Measurements from ENCODE around the gene BTK. TPM values are rescaled to one million over a fixed set of nuclear protein-coding genes. Genes with fewer than 3 reads are reported as not detected.
A peak's percentile ranks its signal among the peaks of the same experiment; 100 is the strongest.
"Not testable (repeated sequence)": the region's sequence is repeated elsewhere in the genome, so short reads cannot be mapped to it uniquely, and the experiment has no call there.

Gene BTK
- total and polyA plus RNA-seq, 9 of the 15 experiments (the other 6 are each of a cell fraction or from before 2014, with no cell fraction given), result 14.9 to 93.4 (median 65.2) TPM

GRCh38 chrX:101337776-101338271 is 48.2 kb downstream of the BTK start:
- H2AFZ ChIP-seq (ENCODE audit: low read depth, low read length), result no peak overlapping the region
- H3K27ac ChIP-seq (ENCODE audit: extremely low read depth, low read depth, low read length), result no peak overlapping the region
- no TSS peak for BruUV-seq (replicated peaks)
- CTCF ChIA-PET (ENCODE audit: low intra/inter-chr PET ratio), result no interaction called here
- no peak overlapping the region for H3K9ac ChIP-seq (ENCODE audit: insufficient read depth in 1 of 2, low read depth in 2 of 2, low read length in 2 of 2)
- no peak overlapping the region for H3K4me2 ChIP-seq (ENCODE audit: insufficient read depth, low read length)
- no peak overlapping the region for H3K4me3 ChIP-seq
- no peaks in the 10 kb centered on the region for H3K27me3 ChIP-seq (ENCODE audit: control insufficient read depth in 2 of 2, insufficient read depth in 2 of 2, low read length in 2 of 2)
- POLR2A ChIA-PET, result interaction anchor here (1.3 kb wide), 1 partner anchor 10 kb away, joined by 4 read pairs; no protein-coding TSS in a partner anchor
- in situ Hi-C loops (cut with MboI), result no loop called here
- no peaks in the 10 kb centered on the region for H4K20me1 ChIP-seq (replicated peaks; ENCODE audit: control insufficient read depth, insufficient read depth, low read length)
- H3K9me3 ChIP-seq (replicated peaks; ENCODE audit: control insufficient read depth, insufficient read depth, low read depth, low read length), result no peaks in the 10 kb centered on the region
- H3K4me1 ChIP-seq (replicated peaks in 1 of 2; ENCODE audit: control insufficient read depth in 2 of 2, insufficient read depth in 2 of 2, low read length in 2 of 2), result no peaks in the 10 kb centered on the region
- WGBS (ENCODE audit: insufficient coverage, low coverage, missing lambda C conversion rate), result 40% methylated on average over 3 of the region's 4 CpGs
- no peaks in the 10 kb centered on the region for H3K79me2 ChIP-seq (ENCODE audit: control insufficient read depth, insufficient read depth, low read length)
- FAIRE-seq (no peak), ATAC-seq (no peak), DNase-seq (ENCODE audit: extremely low read depth in 1 of 4, low spot score in 3 of 4) (no peak)
- TF ChIP-seq ZNF699 (CRISPR knock-in tag; IDR thresholded peaks at IDR 0.05; ENCODE audit: insufficient replicate concordance) (no peak), MAFF (IDR thresholded peaks at IDR 0.05; ENCODE audit: low read length) (0 out of 2 replicates have a peak, but pooled peaks have one; percentile 42), C11orf30 (IDR thresholded peaks at IDR 0.05; ENCODE audit: low read depth) (peak; percentile 80), MAFG (tag; conservative IDR thresholded peaks at IDR 0.05) (peak; percentile 64), MAFK (IDR thresholded peaks at IDR 0.05; ENCODE audit: low read length) (peak; percentile 55; the same call in 1 of the 2 replicates), ZNF316 (IDR thresholded peaks at IDR 0.05) (peak; percentile 88)
- no peaks in the 10 kb centered on the region for H3K9me1 ChIP-seq (ENCODE audit: control insufficient read depth, insufficient read depth, low read length)
- H3K36me3 ChIP-seq (ENCODE audit: control insufficient read depth, insufficient read depth, low read length), result no peaks in the 10 kb centered on the region
- intact Hi-C loops (cut with micrococcal nuclease), result no loop called here

GRCh38 chrX:101334310-101334709 is 51.7 kb downstream of the BTK start:
- intact Hi-C loops (cut with micrococcal nuclease); H3K4me1 ChIP-seq (replicated peaks in 1 of 2; ENCODE audit: control insufficient read depth in 2 of 2, insufficient read depth in 2 of 2, low read length in 2 of 2); FAIRE-seq; H3K36me3 ChIP-seq (ENCODE audit: control insufficient read depth, insufficient read depth, low read length); in situ Hi-C loops (cut with MboI); H3K27me3 ChIP-seq (ENCODE audit: control insufficient read depth in 2 of 2, insufficient read depth in 2 of 2, low read length in 2 of 2); H3K9ac ChIP-seq (ENCODE audit: insufficient read depth in 1 of 2, low read depth in 2 of 2, low read length in 2 of 2); ATAC-seq; BruUV-seq (replicated peaks); H3K27ac ChIP-seq (ENCODE audit: extremely low read depth, low read depth, low read length); H3K9me3 ChIP-seq (replicated peaks; ENCODE audit: control insufficient read depth, insufficient read depth, low read depth, low read length); H3K79me2 ChIP-seq (ENCODE audit: control insufficient read depth, insufficient read depth, low read length); DNase-seq (ENCODE audit: extremely low read depth in 1 of 4, low spot score in 3 of 4); H3K4me2 ChIP-seq (ENCODE audit: insufficient read depth, low read length); CTCF ChIA-PET (ENCODE audit: low intra/inter-chr PET ratio); H4K20me1 ChIP-seq (replicated peaks; ENCODE audit: control insufficient read depth, insufficient read depth, low read length); H3K4me3 ChIP-seq; H3K9me1 ChIP-seq (ENCODE audit: control insufficient read depth, insufficient read depth, low read length); H2AFZ ChIP-seq (ENCODE audit: low read depth, low read length); POLR2A ChIA-PET: not testable (repeated sequence)
- WGBS (ENCODE audit: insufficient coverage, low coverage, missing lambda C conversion rate), result 31% methylated on average over 7 of the region's 7 CpGs

- CTCF ChIA-PET (ENCODE audit: low intra/inter-chr PET ratio); BruUV-seq (replicated peaks): not testable (repeated sequence)
These were observed 59.4 kb downstream of the BTK start for GRCh38 chrX:101326600-101326999.

More at GRCh38 chrX:101326600-101326999, 59.4 kb downstream of the BTK start:
- whole genome bisulfite sequencing (ENCODE audit: insufficient coverage, low coverage, missing lambda C conversion rate), result no CpG with 5 or more reads among the region's 3 CpGs
- H3K36me3 ChIP-seq (ENCODE audit: control insufficient read depth, insufficient read depth, low read length); H3K4me2 ChIP-seq (ENCODE audit: insufficient read depth, low read length); H3K79me2 ChIP-seq (ENCODE audit: control insufficient read depth, insufficient read depth, low read length); in situ Hi-C loops (cut with MboI); ATAC-seq; H4K20me1 ChIP-seq (replicated peaks; ENCODE audit: control insufficient read depth, insufficient read depth, low read length); FAIRE-seq; H3K4me3 ChIP-seq; H3K4me1 ChIP-seq (replicated peaks in 1 of 2; ENCODE audit: control insufficient read depth in 2 of 2, insufficient read depth in 2 of 2, low read length in 2 of 2); intact Hi-C loops (cut with micrococcal nuclease); H3K9ac ChIP-seq (ENCODE audit: insufficient read depth in 1 of 2, low read depth in 2 of 2, low read length in 2 of 2); DNase-seq (ENCODE audit: extremely low read depth in 1 of 4, low spot score in 3 of 4); H3K9me3 ChIP-seq (replicated peaks; ENCODE audit: control insufficient read depth, insufficient read depth, low read depth, low read length); H3K27me3 ChIP-seq (ENCODE audit: control insufficient read depth in 2 of 2, insufficient read depth in 2 of 2, low read length in 2 of 2); H3K27ac ChIP-seq (ENCODE audit: extremely low read depth, low read depth, low read length); H3K9me1 ChIP-seq (ENCODE audit: control insufficient read depth, insufficient read depth, low read length); H2AFZ ChIP-seq (ENCODE audit: low read depth, low read length): not testable (repeated sequence)
- POLR2A ChIA-PET, result interaction anchor here (0.8 kb wide), 1 partner anchor 22 kb away, joined by 3 read pairs; the partner anchor contains the start of gene TIMM8A
